ENCODE results near the gene HOXA1. TPM values are rescaled to one million over a fixed set of nuclear protein-coding genes. Genes with fewer than 3 reads are reported as not detected.

HOXA1 gene
- total RNA-seq, 1 donor from 2014 or later = not detected

DNA sequence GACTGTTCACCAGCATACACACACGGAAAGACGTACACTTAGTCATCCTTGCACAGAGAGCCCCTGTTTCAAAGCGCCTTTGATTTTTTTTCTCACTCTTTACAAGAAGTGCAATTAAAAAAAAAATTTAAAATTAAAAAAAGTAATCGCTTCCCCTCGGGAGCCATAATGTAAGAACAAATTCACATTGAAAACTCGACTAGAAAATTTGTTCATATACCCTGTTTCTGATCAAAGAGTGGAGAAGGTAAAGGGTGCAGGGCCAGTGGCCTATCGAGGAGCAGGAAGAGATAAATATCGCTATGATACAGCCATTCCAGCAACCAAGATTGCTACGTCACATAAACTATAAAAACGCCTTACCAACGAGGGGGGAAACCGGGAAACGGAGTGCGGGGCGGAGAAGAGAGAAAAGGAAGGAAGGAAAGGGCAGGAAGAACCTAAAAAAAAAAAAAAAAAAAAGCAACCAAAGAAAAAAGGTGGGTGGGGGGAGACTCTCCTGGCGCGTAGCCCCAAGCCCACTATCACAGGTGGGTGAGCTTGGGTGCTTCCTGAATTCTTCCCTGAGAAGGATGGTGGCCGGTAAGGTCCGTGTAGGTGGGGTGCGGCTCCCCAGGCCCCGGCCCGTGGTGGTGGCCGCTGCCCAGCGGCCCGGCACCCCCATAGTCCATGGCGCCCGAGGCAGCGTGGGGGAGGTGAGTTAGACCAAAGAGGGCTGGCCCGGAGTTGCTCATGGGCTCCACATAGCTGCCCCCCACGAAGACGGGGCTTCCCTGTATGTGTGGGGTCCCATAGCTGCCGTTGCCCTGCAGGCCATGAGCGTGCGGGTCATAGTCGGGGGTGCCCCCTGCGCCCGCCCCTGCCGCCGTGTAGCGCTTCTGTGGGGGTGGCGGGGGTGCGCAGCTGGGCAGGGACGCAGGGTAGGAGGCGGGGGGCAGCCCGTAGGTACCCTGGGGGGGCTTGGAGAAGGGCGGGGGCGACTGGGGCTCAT lies 11.9 kb upstream of the HOXA1 start:
- peaks cover 59% of the 10 kb centered on the region for H3K27me3 Mint-ChIP-seq (ENCODE audit: unreplicated experiment)
- H3K36me3 Mint-ChIP-seq (ENCODE audit: unreplicated experiment) = no peaks in the 10 kb centered on the region
- peaks cover 30% of the 10 kb centered on the region for H3K9me3 Mint-ChIP-seq (ENCODE audit: unreplicated experiment)
- peak overlapping the region; percentile 63 for H3K4me3 Mint-ChIP-seq (ENCODE audit: unreplicated experiment)
- DNase-seq = no peak
- peaks cover 9% of the 10 kb centered on the region for H3K4me1 Mint-ChIP-seq (ENCODE audit: low read depth, unreplicated experiment)
- H3K27ac Mint-ChIP-seq (ENCODE audit: unreplicated experiment) = peak overlapping the region; percentile 3
- TF ChIP-seq, protein P1, sequence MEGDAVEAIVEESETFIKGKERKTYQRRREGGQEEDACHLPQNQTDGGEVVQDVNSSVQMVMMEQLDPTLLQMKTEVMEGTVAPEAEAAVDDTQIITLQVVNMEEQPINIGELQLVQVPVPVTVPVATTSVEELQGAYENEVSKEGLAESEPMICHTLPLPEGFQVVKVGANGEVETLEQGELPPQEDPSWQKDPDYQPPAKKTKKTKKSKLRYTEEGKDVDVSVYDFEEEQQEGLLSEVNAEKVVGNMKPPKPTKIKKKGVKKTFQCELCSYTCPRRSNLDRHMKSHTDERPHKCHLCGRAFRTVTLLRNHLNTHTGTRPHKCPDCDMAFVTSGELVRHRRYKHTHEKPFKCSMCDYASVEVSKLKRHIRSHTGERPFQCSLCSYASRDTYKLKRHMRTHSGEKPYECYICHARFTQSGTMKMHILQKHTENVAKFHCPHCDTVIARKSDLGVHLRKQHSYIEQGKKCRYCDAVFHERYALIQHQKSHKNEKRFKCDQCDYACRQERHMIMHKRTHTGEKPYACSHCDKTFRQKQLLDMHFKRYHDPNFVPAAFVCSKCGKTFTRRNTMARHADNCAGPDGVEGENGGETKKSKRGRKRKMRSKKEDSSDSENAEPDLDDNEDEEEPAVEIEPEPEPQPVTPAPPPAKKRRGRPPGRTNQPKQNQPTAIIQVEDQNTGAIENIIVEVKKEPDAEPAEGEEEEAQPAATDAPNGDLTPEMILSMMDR (IDR thresholded peaks at IDR 0.05; ENCODE audit: partially characterized antibody, unreplicated experiment) = no peak

DNA sequence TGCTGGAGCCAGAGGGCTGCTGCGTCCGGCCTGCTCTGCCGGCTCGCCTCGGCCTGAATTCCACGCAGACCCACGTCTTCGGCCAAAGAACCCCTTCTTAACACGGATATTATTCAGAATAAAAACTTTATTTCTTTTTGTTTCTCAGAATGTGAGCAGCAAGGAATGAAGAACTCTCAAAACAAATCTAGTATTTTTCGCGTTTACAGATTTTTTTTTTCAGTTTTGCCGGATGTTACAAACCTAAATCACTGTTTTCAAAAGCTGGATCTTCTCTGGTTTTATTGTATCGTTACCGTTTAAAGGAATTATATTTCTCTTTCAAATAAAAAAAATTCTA lies 11.1 kb upstream of the HOXA1 start:
- TF ChIP-seq, protein P1 (IDR thresholded peaks at IDR 0.05; ENCODE audit: partially characterized antibody, unreplicated experiment) = no peak
- H3K4me1 Mint-ChIP-seq (ENCODE audit: low read depth, unreplicated experiment) = peaks cover 9% of the 10 kb centered on the region
- no peak overlapping the region for H3K27ac Mint-ChIP-seq (ENCODE audit: unreplicated experiment)
- H3K36me3 Mint-ChIP-seq (ENCODE audit: unreplicated experiment) = no peaks in the 10 kb centered on the region
- no peak for DNase-seq
- peaks cover 61% of the 10 kb centered on the region for H3K27me3 Mint-ChIP-seq (ENCODE audit: unreplicated experiment)
- peak overlapping the region; percentile 39 for H3K4me3 Mint-ChIP-seq (ENCODE audit: unreplicated experiment)
- peaks cover 32% of the 10 kb centered on the region for H3K9me3 Mint-ChIP-seq (ENCODE audit: unreplicated experiment)

DNA sequence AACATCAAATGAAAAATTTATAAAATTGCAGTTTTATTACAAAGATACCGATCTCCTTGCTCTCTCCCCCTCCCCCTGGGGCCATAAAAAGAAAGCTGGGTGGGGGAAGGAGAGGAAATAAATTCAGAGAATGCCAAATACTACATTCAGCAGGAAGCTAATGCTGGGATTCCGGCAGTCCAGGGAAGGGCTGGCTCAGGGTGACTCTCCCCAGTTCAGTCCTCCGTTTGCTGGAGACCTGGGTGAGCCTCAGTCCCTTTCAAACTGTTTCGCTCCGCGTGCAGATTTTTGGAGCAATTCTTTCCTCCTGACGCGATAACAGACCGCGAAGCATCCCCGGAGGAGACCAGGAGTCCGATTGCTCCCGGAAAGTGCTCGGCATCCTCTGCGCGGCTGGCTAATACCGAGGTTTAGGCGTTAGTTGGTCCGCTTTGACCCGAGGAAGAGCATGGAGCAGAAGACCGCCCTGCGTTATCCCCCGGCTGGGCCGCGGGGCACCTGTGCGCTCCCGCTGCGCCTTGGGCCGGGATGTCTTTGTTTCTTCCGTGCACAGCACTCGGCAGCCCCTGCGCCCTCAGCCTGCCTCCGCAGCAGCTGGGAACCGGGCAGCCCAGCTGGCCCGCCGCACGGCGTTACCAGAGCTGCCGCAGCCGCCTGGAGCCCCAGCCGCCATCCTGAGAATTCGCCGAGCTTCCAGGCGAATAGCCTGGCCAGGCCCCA lies 10.5 kb upstream of the HOXA1 start:
- peak overlapping the region; percentile 39 for H3K4me3 Mint-ChIP-seq (ENCODE audit: unreplicated experiment)
- peaks cover 35% of the 10 kb centered on the region for H3K9me3 Mint-ChIP-seq (ENCODE audit: unreplicated experiment)
- peaks cover 9% of the 10 kb centered on the region for H3K4me1 Mint-ChIP-seq (ENCODE audit: low read depth, unreplicated experiment)
- no peaks in the 10 kb centered on the region for H3K36me3 Mint-ChIP-seq (ENCODE audit: unreplicated experiment)
- TF ChIP-seq, protein P1 (IDR thresholded peaks at IDR 0.05; ENCODE audit: partially characterized antibody, unreplicated experiment) = no peak
- peaks cover 59% of the 10 kb centered on the region for H3K27me3 Mint-ChIP-seq (ENCODE audit: unreplicated experiment)
- DNase-seq = peak; percentile 83
- no peak overlapping the region for H3K27ac Mint-ChIP-seq (ENCODE audit: unreplicated experiment)

DNA sequence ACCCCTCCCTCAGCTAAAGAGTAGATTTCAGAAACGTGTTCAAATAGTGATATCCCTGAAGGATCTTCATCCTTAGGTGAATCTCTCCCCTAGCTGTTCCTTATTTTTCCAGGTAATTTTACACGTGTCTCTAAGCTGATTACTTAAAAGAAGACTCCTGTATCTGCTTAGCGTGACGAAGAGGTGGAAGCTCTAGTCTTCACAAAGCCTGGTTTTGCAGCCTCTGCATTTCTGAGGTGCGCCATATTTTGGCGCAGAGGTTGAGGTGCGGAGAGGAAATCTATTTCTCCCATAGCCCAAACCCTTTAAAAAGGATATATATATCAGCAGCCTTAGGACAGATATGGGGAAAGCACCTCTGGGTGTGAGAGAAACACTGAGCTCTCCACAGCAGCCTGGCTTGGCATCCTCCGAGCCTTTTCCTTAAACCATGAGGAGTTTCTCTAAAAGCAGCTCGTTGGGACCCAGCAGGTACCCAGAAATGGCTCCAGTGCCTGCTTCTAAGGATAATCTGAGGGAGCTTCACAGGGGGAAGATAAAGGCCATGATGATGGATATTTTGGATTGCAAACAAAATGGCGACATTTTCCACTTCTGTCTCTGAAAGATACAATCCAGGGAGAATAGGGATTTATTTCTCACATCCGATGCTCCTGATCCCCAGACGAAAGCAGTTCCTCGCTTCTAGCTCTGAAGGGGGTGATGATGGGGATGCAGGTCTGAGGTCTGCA lies 9.7 kb upstream of the HOXA1 start:
- H3K9me3 Mint-ChIP-seq (ENCODE audit: unreplicated experiment) = peaks cover 34% of the 10 kb centered on the region
- no peaks in the 10 kb centered on the region for H3K36me3 Mint-ChIP-seq (ENCODE audit: unreplicated experiment)
- H3K27me3 Mint-ChIP-seq (ENCODE audit: unreplicated experiment) = peaks cover 63% of the 10 kb centered on the region
- no peak overlapping the region for H3K27ac Mint-ChIP-seq (ENCODE audit: unreplicated experiment)
- peaks cover 7% of the 10 kb centered on the region for H3K4me1 Mint-ChIP-seq (ENCODE audit: low read depth, unreplicated experiment)
- no peak for DNase-seq
- peak overlapping the region; percentile 30 for H3K4me3 Mint-ChIP-seq (ENCODE audit: unreplicated experiment)
- TF ChIP-seq, protein P1 (IDR thresholded peaks at IDR 0.05; ENCODE audit: partially characterized antibody, unreplicated experiment) = no peak

Measured in glutamatergic neuron (in vitro differentiated cells).